HG03103 (cell line): ENCODE measurements around the gene ZCWPW1.
"Not testable (repeated sequence)": the region's sequence is repeated elsewhere in the genome, so short reads cannot be mapped to it uniquely, and the experiment has no call there.

Experiments used
- ATAC-seq: cut with Tn5 transposase; IDR thresholded peaks from one replicate; pipeline ENCODE4 v1.9.1; 2021; ENCODE audit warnings: low read depth; ENCODE audit not compliant: unreplicated experiment

The ZCWPW1 gene

DNA sequence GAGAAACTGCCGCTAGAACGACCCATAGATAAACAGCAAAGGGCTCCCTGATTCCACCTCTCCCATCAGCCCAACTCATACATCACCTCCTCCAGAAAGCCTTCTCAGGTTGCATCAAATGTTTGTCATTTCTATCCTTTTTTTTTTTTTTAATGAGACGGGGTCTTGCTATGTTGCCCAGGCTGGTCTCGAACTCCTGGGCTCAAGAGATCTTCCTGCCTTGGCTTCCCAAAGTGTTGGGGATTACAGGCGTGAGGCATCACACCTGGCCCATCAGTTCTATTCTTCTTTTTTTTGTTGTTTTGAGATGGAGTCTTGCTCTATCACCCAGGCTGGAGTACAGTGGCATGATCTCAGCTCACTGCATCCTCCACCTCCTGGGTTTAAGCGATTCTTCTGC is 28.5 kb upstream of the ZCWPW1 start:
- no peak for ATAC-seq

DNA sequence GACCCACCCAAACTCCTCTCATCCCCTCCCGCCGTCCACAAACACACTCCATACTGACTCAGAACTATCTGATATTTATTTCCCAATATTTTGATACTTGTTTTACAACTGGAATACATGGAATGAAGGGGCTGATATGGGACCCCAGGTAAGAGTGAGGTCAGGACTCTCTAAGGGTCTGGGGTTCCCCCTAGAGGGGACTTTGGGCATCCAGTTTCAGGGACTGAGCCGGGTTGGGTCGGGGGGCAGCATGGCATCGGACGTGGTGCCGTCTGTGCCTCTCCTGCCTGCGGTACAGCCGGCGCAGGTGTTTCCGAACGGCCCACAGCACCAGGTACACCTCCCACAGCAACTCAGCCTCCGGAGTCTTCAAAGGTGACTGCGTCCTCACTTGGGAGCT is 28.1 kb upstream of the ZCWPW1 start:
- no peak for ATAC-seq

DNA sequence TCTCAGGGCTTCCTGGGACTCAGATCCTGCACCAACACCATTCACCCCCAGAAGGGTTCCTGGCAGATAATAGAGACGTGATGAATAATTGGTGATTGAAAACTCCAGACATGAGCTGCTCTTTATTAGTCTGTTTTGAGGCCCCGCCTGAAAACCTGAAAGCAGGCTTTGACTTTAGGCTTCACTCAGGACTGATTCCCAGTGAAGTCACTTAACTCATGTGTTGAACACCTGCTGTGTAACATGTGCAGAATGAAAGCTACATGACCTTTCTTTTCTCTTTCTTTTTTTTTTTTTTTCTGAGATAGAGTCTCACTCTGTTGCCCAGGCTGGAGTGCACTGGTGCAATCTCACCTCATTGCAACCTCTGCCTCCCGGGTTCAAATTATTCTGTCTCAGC is 26.7 kb upstream of the ZCWPW1 start:
- ATAC-seq = no peak

DNA sequence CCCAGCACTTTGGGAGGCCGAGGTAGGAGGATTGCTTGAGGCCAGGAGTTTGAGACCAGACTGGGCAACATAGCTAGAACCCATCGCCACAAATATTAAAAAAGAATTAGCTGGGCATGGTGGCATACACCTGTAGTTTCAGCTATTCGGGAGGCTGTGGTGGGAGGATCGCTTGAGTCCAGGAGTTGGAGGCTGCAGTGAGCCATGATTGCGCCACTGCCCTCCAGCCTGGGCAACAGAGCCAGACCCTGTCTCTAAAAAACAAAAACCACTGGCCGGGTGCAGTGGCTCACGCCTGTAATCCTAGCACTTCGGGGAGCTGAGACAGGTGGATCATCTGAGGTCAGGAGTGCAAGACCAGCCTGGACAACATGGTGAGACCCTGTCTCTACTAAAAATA is 25.4 kb upstream of the ZCWPW1 start:
- ATAC-seq = not testable (repeated sequence)

DNA sequence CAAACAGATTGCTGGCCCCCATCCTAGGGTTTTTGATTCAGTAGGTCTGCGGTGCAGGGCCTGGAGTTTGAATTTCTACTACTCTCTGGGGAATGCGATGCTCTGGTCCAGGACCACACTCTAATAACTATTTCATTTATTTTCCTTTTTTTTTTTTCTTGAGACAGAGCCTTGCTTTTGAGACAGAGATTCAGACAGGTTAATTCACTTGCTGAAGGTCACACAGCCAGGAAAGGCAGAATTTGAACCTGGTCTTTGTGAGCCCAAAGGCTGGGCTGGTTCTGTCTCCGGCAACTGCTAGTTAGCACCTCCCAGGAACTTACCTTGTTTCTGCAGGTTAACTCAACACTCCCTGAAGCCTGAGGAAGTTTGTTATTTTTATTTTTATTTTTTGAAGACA is 24.0 kb upstream of the ZCWPW1 start:
- no peak for ATAC-seq

DNA sequence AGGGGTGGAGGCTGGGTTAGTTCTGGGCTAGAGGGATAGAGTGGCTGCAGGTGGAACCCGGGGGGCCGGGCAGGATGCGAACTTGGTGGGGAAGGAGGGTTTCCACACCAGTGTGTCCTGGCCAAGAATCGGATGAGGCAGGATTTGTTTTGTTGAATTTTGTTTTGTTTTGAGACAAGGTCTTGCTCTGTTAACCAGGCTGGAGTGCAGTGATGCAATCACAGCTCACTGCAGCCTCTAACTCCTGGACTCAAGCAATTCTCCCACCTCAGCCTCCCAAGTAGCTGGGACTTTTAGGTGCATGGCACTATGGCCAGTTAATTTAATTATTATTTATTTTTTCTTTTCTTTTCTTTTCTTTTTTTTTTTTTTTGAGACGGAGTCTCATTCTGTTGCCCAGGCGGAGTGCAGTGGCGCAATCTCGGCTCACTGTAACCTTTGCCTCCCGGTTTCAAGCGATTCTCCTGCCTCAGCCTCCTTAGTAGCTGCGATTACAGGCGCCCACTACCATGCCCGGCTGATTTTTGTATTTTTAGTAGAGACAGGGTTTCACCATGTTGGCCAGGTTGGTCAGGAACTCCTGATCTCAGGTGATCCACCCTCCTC is 20.8 kb upstream of the ZCWPW1 start:
- no peak for ATAC-seq

DNA sequence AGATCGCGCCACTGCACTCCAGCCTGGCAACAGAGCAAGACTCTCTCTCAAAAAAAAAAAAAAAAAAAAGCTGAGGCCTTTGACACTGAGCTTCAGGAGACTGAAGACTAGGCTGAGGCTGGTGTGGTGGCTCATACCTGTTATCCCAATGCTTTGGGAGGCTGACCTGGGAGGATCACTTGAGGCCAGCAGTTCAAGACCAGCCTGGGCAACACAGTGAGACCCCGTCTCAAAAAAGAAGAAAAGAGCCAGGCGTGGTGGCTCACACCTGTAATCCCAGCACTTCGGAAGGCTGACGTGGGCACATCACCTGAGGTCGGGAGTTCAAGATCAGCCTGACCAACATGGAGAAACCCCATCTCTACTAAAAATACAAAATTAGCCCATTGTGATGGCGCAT is 18.9 kb upstream of the ZCWPW1 start:
- ATAC-seq = not testable (repeated sequence)

DNA sequence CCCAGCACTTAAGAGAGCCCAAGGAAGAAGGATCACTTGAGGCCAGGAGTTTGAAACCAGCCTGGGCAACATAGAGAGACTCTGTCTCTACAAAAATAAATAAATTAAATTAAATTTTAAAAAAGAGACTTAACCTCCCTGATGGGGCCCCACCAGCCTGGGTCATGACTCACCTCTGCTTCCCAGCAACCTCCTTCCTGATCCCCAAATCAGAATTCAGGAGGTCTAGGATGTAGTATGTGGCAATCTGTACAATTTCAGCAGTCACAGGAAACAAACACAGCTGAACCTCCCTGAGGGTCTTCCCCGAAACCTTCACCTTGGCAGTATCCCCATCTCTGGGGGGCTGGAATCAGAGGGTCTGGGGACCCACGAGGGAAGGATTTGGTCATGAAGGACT is 17.5 kb upstream of the ZCWPW1 start:
- ATAC-seq = no peak

DNA sequence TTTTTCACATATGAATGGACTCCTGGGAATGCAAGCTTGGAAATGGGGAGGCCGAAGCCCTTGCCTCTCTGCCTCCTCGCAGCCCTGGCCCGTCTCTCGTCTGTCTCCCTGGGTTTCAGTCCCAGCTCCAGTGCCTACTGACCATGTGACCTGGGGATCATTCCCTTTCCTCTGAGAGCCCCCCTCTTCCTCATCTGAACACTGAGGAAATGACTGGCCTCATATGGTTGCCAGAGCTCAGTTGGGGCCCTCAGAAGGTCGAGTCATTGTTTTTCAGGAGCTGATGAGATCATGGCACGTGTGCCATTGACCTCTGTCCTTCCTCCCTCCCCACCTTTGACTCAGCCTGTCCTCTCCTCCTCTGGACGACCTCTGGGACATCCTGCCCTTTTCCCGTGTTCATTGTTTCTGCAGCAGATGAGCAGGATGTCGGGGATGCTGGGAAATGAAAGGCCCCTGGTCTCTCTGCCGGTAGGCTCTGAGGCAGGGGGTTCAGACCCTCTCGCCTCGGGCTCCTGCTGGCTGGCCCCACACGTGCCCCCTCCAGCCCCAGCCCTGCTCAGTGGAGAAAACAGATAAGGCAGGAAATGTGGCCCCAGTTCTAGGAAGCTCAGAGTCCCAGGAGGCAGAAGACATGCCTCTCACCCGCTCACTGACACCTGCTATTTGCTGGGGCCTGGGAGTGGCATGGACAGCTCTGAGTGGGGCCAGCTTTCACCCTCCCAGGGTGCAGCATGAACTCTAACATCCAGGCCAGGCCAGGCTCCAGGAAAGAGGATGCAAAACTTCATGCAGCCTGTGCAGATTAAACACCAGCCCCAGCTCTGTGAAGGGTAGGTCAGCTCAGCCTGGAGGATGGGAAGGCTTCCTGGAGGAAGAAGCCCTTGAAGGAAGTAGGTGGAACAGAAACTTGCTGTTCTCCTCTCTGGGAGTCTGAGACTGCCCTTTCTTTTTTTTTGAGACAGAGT is 16.1 kb upstream of the ZCWPW1 start:
- ATAC-seq = no peak

DNA sequence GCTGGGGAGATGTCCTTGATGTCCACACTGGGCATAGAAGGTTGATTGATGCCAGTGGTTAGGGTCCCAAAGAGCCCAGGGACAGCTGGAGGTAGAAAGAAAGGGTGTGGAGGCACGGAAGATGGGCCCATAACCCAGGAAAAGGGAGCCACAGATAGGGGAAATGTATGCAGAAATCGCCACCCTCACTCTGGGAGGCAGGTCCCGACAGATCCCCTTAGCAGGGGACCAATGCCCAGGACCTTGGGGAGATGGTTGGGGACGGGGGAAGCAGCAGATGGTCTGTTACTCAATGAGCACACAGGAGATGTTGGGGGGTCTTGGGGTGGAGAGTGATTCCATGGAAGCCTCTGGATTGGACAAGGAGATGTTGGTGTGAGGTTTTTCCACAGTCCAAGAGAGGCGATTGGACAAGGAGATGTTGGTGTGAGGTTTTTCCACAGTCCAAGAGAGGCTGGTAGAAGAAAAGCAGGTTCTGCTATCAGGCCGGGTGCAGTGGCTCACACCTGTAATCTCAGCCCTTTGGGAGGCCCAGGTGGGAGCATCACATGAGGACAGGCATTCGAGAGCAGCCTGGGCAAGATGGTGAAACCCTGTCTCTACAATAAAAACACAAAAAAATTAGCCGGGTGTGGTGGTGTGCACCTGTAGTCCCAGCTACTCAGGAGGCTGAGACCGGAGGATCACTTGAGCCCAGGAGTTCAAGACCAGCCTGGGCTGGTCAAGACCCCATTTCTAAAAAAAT is 14.8 kb upstream of the ZCWPW1 start:
- ATAC-seq = no peak

DNA sequence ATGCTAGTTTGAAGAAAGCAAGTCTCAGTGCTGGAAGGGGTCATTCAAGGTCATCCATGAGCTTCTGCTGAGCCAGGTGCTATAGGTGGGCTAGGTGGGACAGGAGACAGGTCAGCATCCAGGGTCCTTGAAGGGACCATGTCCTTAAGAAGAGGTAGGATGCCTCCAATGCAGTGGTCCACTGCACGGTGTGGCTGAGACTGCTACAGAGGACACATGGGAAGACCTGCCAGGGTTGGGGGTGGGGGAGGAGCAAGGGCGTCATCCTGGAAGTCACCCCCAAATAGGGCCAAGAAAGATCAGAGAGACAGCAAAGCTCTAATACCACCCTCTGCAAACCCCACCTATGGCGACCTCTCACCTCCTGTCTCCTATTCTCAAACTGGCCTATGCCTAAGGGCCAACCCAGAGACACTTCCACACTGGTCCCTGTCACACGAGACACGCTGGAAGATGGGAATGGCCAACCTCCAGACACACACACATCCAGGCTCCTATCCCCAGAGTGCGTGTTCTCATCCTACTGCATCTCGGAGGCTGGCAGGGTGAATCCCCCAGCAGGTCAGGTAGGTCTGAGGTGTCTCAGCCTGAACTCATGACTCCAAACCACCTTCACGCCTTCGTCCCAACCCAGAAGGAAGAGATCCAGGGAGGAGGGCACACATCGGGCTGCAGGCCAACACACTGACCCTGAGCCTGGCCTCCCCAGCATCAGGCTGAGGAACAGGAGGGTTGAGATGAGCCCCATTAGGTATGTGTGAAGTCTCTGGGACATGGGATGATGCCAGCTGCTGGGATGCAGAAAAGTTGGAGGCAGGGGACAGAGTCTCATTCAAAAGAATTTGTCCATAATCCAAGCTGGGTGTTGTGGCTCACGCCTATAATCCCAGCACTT is 13.4 kb upstream of the ZCWPW1 start:
- ATAC-seq = no peak

DNA sequence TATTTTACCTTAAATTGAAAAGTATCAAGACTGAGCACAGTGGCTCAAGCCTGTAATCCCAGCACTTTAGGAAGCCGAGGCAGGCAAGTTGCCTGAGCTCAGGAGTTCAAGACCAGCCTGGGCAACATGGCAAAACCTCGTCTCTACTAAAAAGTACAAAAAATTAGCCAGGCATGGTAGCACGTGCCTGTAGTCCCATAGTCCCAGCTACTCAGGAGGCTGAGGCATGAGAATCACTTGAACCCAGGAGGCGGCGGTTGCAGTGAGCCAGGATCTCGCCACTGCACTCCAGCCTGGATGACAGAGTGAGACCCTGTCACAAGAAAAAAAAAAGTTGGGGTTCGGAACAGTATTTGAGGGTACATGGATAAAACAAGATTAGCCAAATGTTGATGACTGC is 10.7 kb upstream of the ZCWPW1 start:
- not testable (repeated sequence) for ATAC-seq

DNA sequence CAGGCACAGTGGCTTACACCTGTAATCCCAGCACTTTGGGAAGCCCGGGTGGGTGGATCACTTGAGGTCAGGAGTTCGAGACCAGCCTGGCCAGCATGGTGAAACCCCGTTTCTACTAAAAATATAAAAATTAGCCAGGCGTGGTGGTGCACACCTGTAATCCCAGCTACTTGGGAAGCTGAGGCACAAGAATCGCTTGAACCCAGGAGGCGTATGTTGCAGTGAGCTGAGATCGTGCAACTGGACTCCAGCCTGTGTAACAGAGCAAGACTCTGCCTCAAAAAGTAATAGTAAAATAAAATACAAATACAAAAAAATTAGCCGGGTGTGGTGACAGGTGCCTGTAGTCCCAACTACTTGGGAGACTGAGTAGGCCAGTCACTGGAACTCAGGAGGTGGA is 10.2 kb upstream of the ZCWPW1 start:
- not testable (repeated sequence) for ATAC-seq

DNA sequence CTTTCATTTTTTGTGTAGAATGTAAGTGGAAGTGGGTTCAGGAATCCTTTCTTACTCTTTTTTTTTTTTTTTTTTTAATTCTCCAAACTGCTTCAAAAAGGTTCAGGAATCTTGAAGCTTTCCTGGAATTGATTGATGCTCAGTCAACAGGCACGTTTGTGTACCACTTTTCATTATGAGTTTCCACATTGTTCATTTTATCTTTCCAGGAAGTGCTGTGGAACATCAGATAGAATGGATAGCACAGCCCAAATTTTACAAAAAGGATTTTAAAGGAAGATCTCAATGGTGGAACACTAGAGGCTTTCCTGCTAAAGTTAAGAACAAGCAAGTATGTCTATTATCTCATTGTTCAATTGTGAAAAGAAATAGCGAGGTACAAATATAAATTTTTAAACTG is 9.7 kb upstream of the ZCWPW1 start:
- ATAC-seq = no peak

DNA sequence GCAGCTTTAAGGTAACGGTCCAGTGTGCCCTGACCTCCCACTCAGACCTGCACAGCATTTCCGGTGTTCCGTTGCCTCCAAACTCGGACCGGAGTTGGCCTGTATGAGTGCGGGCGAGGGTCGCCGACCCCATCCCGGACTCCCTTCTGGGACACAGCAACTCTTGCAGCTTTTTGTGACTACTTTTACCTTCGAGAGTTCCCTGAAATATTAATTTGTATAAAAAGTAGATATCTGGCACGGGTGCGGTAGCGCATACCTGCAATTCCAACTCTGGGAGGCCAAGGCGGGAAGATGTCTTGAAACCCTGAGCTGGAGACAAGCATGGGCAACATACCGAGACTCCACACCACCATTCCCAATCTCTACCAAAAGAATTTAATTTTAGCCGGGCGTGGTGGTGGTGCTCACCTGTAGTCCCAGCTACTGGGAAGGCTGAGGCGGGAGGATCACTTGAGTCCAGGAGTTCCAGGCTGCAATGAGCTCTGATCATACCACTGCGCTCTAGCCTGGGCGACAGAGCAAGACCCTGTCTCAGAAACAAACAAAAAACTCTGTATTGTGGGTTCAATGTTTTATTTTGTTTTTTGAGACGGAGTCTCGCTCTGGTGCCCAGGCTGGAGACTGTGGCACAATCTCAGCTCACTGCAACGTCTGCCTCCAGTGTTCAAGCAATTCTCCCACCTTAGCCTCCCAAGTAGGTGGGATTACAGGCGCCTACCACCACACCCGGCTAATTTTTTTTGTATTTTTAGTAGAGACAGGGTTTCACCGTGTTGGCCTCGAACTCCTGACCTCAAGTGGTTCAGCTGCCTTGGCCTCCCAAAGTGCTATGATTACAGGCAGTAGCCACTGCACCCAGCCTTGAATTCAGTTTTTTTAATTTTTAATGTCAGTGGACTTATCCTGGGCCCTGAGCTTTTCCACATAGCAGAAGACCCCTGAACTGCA is 8.9 kb upstream of the ZCWPW1 start:
- ATAC-seq = no peak

DNA sequence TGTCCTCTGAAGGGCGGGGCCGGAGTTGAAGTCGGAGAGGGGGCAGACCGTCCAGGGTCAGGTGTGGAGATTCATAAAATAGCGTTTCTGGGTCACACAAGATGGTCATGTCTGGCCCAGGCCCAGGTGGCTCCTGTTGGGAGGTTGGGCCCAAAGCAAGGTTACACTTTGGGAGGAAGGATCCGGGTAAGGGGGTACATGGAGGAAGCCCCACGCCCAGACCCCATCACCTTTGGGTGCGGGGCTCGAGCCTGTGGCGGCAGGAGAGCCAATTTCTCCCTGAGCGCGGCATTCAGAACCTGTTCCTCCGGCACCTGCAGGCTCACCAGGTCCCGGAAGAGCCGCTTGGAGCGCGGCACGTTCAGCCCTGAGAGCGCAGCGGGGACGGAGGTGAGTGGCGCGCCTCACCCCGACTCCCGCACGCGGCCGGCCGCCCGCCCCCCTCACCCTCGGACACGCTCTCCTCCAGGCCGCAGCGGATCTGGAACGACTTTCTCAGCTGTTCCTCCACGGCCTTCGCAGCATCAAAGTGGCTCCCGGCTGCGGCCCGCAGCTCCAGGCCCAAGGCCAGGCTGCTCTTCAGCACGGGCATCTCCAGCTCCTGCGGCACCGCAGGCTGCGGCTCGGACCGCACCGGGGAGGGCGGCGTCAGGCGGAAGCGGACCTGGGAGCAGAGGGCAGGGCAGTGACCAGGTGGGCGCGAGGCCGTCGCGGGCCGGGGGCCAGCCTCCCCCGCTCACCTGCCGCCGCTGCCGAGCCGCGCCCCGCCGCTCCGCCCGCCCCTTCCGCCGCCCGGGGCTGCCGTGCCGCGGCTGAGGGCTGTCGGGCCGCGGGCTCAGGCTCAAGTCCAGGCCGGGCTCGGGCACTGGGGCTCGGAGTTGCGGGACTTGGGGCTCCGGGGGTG is 7.2 kb upstream of the ZCWPW1 start:
- peak; percentile 31 for ATAC-seq

DNA sequence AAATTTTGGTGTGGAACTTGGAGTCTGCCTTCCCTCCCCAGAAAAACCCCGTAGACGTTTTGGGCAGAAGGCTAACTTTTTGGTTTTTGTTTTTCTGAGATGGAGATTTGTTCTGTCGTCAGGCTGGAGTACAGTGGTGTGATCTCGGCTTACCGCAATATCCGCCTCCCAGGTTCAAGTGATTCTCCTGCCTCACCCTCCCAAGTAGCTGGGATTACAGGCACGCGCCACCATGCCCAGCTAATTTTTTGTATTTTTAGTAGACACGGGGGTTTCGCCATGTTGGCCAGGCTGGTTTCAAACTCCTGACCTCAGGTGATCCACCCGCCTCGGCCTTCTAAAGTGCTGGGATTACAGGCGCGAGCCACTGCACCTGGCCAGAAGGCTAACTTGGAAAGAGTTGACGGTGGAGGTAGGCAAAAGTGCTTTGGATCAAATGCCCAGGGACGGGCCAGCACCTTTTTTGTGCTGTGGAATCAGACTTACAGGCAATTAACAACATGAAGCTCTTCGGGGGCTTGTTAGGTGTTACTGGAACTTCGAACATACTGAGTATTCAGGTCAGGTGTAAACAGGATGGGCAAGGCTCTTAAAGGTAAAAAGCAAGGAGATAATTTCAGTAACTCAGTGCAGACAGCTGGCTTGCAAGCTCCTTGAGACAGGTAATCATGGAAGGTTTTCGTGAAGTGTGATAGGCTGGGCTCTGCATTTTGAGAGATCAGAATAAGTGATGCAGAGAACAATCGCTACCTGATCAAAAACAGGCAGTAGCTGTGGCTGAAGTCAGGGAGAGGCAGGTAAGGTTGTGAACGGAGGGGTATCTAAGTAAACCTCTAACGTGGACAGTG is 6.0 kb upstream of the ZCWPW1 start:
- ATAC-seq = no peak
